ENCODE data around the gene SBNO1.

DNA sequence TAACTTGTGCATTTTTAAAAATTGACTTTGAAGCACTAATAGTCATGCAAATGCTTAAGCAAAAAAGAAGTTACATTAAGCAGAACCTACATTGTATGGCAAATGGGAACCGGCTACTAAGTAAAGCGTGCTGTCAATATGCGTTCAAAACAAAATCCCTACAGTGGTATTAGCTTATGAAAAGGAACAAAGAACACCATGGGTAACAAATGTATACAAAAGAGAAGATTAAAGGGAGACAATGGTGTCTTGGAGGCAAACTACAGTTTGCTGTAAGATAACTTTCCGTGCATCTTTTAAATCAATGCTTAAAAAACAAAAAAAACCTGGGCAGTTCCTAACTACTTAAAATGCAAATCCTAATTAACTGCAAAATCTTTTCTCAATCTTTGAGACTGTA lies 103.5 kb downstream of the SBNO1 start:
- TF ChIP-seq, protein P1, sequence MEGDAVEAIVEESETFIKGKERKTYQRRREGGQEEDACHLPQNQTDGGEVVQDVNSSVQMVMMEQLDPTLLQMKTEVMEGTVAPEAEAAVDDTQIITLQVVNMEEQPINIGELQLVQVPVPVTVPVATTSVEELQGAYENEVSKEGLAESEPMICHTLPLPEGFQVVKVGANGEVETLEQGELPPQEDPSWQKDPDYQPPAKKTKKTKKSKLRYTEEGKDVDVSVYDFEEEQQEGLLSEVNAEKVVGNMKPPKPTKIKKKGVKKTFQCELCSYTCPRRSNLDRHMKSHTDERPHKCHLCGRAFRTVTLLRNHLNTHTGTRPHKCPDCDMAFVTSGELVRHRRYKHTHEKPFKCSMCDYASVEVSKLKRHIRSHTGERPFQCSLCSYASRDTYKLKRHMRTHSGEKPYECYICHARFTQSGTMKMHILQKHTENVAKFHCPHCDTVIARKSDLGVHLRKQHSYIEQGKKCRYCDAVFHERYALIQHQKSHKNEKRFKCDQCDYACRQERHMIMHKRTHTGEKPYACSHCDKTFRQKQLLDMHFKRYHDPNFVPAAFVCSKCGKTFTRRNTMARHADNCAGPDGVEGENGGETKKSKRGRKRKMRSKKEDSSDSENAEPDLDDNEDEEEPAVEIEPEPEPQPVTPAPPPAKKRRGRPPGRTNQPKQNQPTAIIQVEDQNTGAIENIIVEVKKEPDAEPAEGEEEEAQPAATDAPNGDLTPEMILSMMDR (IDR thresholded peaks at IDR 0.05), result no peak
- no peak for TF ChIP-seq POLR2AphosphoS5 (IDR thresholded peaks at IDR 0.05; ENCODE audit: low read depth, low read length)

Measured in Panc1 (cell line).